T follicular helper cell (primary cell): Measurements from ENCODE around the gene CROT.

ENCODE experiments used
- DNase-seq: peaks from one replicate; pipeline ENCODE4 v3.0.0-alpha.2; 2020; ENCODE audit warnings: low read depth

CROT gene

GRCh38 chr7:87414794-87415188, 69.3 kb downstream of the CROT start:
- DNase-seq = no peak

GRCh38 chr7:87416682-87417587, 71.5 kb downstream of the CROT start:
- DNase-seq = peak; percentile 48

GRCh38 chr7:87420173-87420572, 74.7 kb downstream of the CROT start:
- DNase-seq = no peak

- DNase-seq = no peak
Measured at GRCh38 chr7:87424075-87424474, 78.6 kb downstream of the CROT start.

- DNase-seq = no peak
Measured at GRCh38 chr7:87426160-87426559, 80.7 kb downstream of the CROT start.

- DNase-seq = no peak
Measured at GRCh38 chr7:87427288-87427687, 81.8 kb downstream of the CROT start.

GRCh38 chr7:87432536-87432935, 87.1 kb downstream of the CROT start:
- DNase-seq = no peak

- no peak for DNase-seq
Measured at GRCh38 chr7:87435546-87435945, 90.1 kb downstream of the CROT start.

GRCh38 chr7:87445897-87446296, 100.4 kb downstream of the CROT start:
- no peak for DNase-seq

GRCh38 chr7:87447116-87447635, 101.7 kb downstream of the CROT start:
- DNase-seq = no peak

GRCh38 chr7:87448388-87448787, 102.9 kb downstream of the CROT start:
- no peak for DNase-seq
